SK-N-SH (cell line): ENCODE data around the gene NOP9. TPM values are rescaled to one million over a fixed set of nuclear protein-coding genes. Genes with fewer than 3 reads are reported as not detected.

Experiments used
- CTCF ChIA-PET: fragments of 300-600, 350-600 bp; formaldehyde crosslinking; extraction: SDS; loops from one replicate; lab custom pipeline; 2021; lab: Yijun Ruan, JAX
- POLR2A ChIA-PET: fragments of 350-600 bp; sonication (Branson Sonifier 250); formaldehyde crosslinking; extraction: SDS; loops from one replicate; lab custom pipeline; 2020; ENCODE audit warnings: antibody characterized with exemption, inconsistent platforms; lab: Yijun Ruan, JAX
- DNase-seq: peaks from one replicate; pipeline ENCODE4 v3.0.0; 2012
- H2AFZ ChIP-seq: fragments of 200-600 bp; sonication (generic); 2 replicates; pipeline ENCODE4 v1.8.1; 2016; ENCODE audit warnings: antibody characterized with exemption, mild to moderate bottlenecking, low read depth
- H3F3A ChIP-seq: fragments of 200-600 bp; sonication (generic); replicated peaks from 2 replicates; pipeline ENCODE3; 2016; ENCODE audit warnings: antibody characterized with exemption, mild to moderate bottlenecking; ENCODE audit not compliant: insufficient read depth
- H3K27ac ChIP-seq, 2 experiments: fragments of 200-500 bp in 1 of 2; fragments of 200-600 bp in 1 of 2; sonication (Bioruptor generic) in 1 of 2; sonication (generic), shearing (Covaris generic) in 1 of 2; 2 replicates each; pipeline versions ENCODE4 v1.5.1 to v1.6.1; 2014 to 2016; ENCODE audit warnings: low read depth in 2 of 2, inconsistent platforms in 1 of 2, low read length in 1 of 2, mild to moderate bottlenecking in 1 of 2, mixed read lengths in 1 of 2
- H3K27me3 ChIP-seq: fragments of 200-600 bp; sonication (generic), shearing (Covaris generic); 2 replicates; pipeline ENCODE4 v1.6.1; 2016; ENCODE audit warnings: mixed run types; ENCODE audit not compliant: insufficient read depth
- H3K36me3 ChIP-seq, 2 experiments: fragments of 200-500 bp in 1 of 2; fragments of 200-600 bp in 1 of 2; sonication (Bioruptor generic) in 1 of 2; sonication (generic) in 1 of 2; replicated peaks in 1 of 2; 2 replicates each; pipeline versions ENCODE3 to v1.5.1; 2014 to 2016; ENCODE audit warnings: low read length in 1 of 2, mild to moderate bottlenecking in 1 of 2; ENCODE audit not compliant: insufficient read depth in 2 of 2, control insufficient read depth in 1 of 2
- H3K4me1 ChIP-seq, 2 experiments: fragments of 200-500 bp in 1 of 2; fragments of 200-600 bp in 1 of 2; sonication (Bioruptor generic) in 1 of 2; sonication (generic), shearing (Covaris generic) in 1 of 2; 2 replicates each; pipeline versions ENCODE4 v1.5.1 to v1.6.1; 2014 to 2016; ENCODE audit warnings: low read depth in 1 of 2, low read length in 1 of 2, mixed run types in 1 of 2; ENCODE audit not compliant: insufficient read depth in 2 of 2, control insufficient read depth in 1 of 2
- H3K4me2 ChIP-seq: fragments of 200-600 bp; sonication (generic), shearing (Covaris generic); 2 replicates; pipeline ENCODE4 v1.6.1; 2017; ENCODE audit warnings: mixed run types
- H3K4me3 ChIP-seq, 2 experiments: fragments of 200-500 bp in 1 of 2; fragments of 200-600 bp in 1 of 2; sonication (Bioruptor generic) in 1 of 2; sonication (generic), shearing (Covaris generic) in 1 of 2; 2 replicates each; pipeline versions ENCODE4 v1.5.1 to v1.8.1; 2014 to 2016; ENCODE audit warnings: low read depth in 2 of 2, inconsistent platforms in 1 of 2, low read length in 1 of 2, mild to moderate bottlenecking in 1 of 2, mixed read lengths in 1 of 2, moderate library complexity in 1 of 2
- H3K79me2 ChIP-seq: fragments of 200-600 bp; sonication (generic); 2 replicates; pipeline ENCODE4 v1.8.1; 2017; ENCODE audit warnings: mild to moderate bottlenecking; ENCODE audit not compliant: insufficient read depth
- H3K9ac ChIP-seq: fragments of 200-600 bp; sonication (generic); 2 replicates; pipeline ENCODE4 v1.6.1; 2017; ENCODE audit warnings: mixed run types
- H3K9me2 ChIP-seq: fragments of 200-600 bp; sonication (generic); 2 replicates; pipeline ENCODE4 v1.6.1; 2017; ENCODE audit warnings: mixed run types
- H3K9me3 ChIP-seq: fragments of 200-600 bp; sonication (generic); 2 replicates; pipeline ENCODE4 v1.6.1; 2017; ENCODE audit warnings: mixed run types, mild to moderate bottlenecking, moderate library complexity
- H4K20me1 ChIP-seq: fragments of 200-600 bp; sonication (generic); 2 replicates; pipeline ENCODE4 v1.6.1; 2017; ENCODE audit warnings: mild to moderate bottlenecking, mixed run types; ENCODE audit not compliant: insufficient read depth
- EP300 ChIP-seq, 2 experiments: IDR thresholded peaks; 2 replicates each; pipeline versions ENCODE4 v1.4.0 to v1.6.1; 2012; ENCODE audit warnings: borderline replicate concordance in 1 of 2, low read depth in 1 of 2, low read length in 1 of 2
- FOXJ3 ChIP-seq: sonication (generic); formaldehyde crosslinking; IDR thresholded peaks from 2 replicates; pipeline ENCODE4 v1.5.1; 2020; ENCODE audit warnings: mild to moderate bottlenecking, missing genetic modification reagents
- FOXM1 ChIP-seq: IDR thresholded peaks from 2 replicates; pipeline ENCODE4 v1.4.0; 2012; ENCODE audit warnings: low read depth, mild to moderate bottlenecking
- GABPA ChIP-seq: IDR thresholded peaks from 2 replicates; pipeline ENCODE4 v1.4.0; 2012; ENCODE audit warnings: low read depth, mild to moderate bottlenecking
- JUND ChIP-seq: IDR thresholded peaks from 2 replicates; pipeline ENCODE4 v1.4.0; 2012
- MAX ChIP-seq: IDR thresholded peaks from 2 replicates; pipeline ENCODE4 v1.4.0; 2012; ENCODE audit warnings: low read depth
- NRF1 ChIP-seq: IDR thresholded peaks from 2 replicates; pipeline ENCODE4 v1.6.1; 2012; ENCODE audit warnings: low read depth, mild to moderate bottlenecking, low read length
- PBX3 ChIP-seq: IDR thresholded peaks from 2 replicates; pipeline ENCODE4; 2012
- RAD21 ChIP-seq: IDR thresholded peaks from 2 replicates; pipeline ENCODE4 v1.6.1; 2012; ENCODE audit warnings: mild to moderate bottlenecking, low read length
- RFX5 ChIP-seq: IDR thresholded peaks from 2 replicates; pipeline ENCODE4 v1.6.1; 2012; ENCODE audit warnings: mild to moderate bottlenecking, improper control_type of control experiment, low read length
- RXRA ChIP-seq: IDR thresholded peaks from 2 replicates; pipeline ENCODE4 v1.4.0; 2012; ENCODE audit warnings: low read depth, mild to moderate bottlenecking, borderline replicate concordance
- SIN3A ChIP-seq: IDR thresholded peaks from 2 replicates; pipeline ENCODE4 v1.6.1; 2012; ENCODE audit warnings: low read depth, mild to moderate bottlenecking, low read length, moderate library complexity, borderline replicate concordance
- TCF12 ChIP-seq: IDR thresholded peaks from 2 replicates; pipeline ENCODE4 v1.4.0; 2012
- TEAD4 ChIP-seq: IDR thresholded peaks from 2 replicates; pipeline ENCODE4 v1.4.0; 2012; ENCODE audit warnings: mild to moderate bottlenecking, borderline replicate concordance; ENCODE audit not compliant: insufficient read depth
- YY1 ChIP-seq: IDR thresholded peaks from 2 replicates; pipeline ENCODE4 v1.4.0; 2012; ENCODE audit warnings: low read depth, mild to moderate bottlenecking
- ZBTB33 ChIP-seq: IDR thresholded peaks from 2 replicates; pipeline ENCODE4 v1.4.0; 2012; ENCODE audit warnings: low read depth, borderline replicate concordance
- WGBS: methylation state at CpG from one replicate; pipeline ENCODE4 v1.1.6; 2017; ENCODE audit warnings: low lambda C conversion rate; 5-methylcytosine and 5-hydroxymethylcytosine counted together
- polyA plus RNA-seq, 3 experiments: library from polyadenylated mRNA; depleted of rRNA; stranded (reverse); fragments of >200 nt; gene quantifications; 2 replicates each; pipeline ENCODE4 v1.2.3, GENCODE V29; 2012
- TF ChIP-seq, protein P1 (sequence below): fragments of 150-350 bp; IDR thresholded peaks from 2 replicates; pipeline ENCODE4 v1.6.1; 2017; ENCODE audit warnings: antibody characterized with exemption, low read length, low read depth, borderline replicate concordance
- TF ChIP-seq, protein P2 (sequence below): IDR thresholded peaks from 2 replicates; pipeline ENCODE4 v1.6.1; 2012; ENCODE audit warnings: mild to moderate bottlenecking, low read depth, low read length, moderate library complexity
- TF ChIP-seq, protein P3 (sequence below): IDR thresholded peaks from 2 replicates; pipeline ENCODE4 v1.4.0; 2012; ENCODE audit warnings: low read depth, borderline replicate concordance

NOP9 gene
- polyA plus RNA-seq, 1 of the 3 experiments (the other 2 are of a cell fraction): 11.9 TPM

- H3K36me3 ChIP-seq: peaks cover 0 to 23% of the 10 kb centered on the region in 2 experiments
- DNase-seq: no peak
- no peak overlapping the region for H3K4me3 ChIP-seq
- no peaks in the 10 kb centered on the region for H3K9me2 ChIP-seq
- no peak overlapping the region for H2AFZ ChIP-seq
- CTCF ChIA-PET: interaction anchor here (0.9 to 1.7 kb wide), 3 partner anchors 10 to 44 kb away, joined by 3 to 5 read pairs (median 4); partner anchors contain the start of gene CIDEB
- POLR2A ChIA-PET: no interaction called here
- H4K20me1 ChIP-seq: no peaks in the 10 kb centered on the region
- 95% methylated on average over 5 of the region's 5 CpGs for WGBS
- no peaks in the 10 kb centered on the region for H3K27me3 ChIP-seq
- H3K4me1 ChIP-seq: no peaks in the 10 kb centered on the region
- no peaks in the 10 kb centered on the region for H3K79me2 ChIP-seq
- no peak overlapping the region for H3K4me2 ChIP-seq
- H3K9ac ChIP-seq: no peak overlapping the region
- no peak for TF ChIP-seq ZBTB33
- TF ChIP-seq RFX5: no peak
- no peak for TF ChIP-seq FOXM1
- no peak for TF ChIP-seq FOXJ3 (CRISPR knock-in tag)
- no peak for TF ChIP-seq MAX
- no peak for TF ChIP-seq TEAD4
- no peak for TF ChIP-seq SIN3A
- no peak for TF ChIP-seq NRF1
- TF ChIP-seq, protein P1, sequence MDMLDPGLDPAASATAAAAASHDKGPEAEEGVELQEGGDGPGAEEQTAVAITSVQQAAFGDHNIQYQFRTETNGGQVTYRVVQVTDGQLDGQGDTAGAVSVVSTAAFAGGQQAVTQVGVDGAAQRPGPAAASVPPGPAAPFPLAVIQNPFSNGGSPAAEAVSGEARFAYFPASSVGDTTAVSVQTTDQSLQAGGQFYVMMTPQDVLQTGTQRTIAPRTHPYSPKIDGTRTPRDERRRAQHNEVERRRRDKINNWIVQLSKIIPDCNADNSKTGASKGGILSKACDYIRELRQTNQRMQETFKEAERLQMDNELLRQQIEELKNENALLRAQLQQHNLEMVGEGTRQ: no peak
- TF ChIP-seq, protein P2, sequence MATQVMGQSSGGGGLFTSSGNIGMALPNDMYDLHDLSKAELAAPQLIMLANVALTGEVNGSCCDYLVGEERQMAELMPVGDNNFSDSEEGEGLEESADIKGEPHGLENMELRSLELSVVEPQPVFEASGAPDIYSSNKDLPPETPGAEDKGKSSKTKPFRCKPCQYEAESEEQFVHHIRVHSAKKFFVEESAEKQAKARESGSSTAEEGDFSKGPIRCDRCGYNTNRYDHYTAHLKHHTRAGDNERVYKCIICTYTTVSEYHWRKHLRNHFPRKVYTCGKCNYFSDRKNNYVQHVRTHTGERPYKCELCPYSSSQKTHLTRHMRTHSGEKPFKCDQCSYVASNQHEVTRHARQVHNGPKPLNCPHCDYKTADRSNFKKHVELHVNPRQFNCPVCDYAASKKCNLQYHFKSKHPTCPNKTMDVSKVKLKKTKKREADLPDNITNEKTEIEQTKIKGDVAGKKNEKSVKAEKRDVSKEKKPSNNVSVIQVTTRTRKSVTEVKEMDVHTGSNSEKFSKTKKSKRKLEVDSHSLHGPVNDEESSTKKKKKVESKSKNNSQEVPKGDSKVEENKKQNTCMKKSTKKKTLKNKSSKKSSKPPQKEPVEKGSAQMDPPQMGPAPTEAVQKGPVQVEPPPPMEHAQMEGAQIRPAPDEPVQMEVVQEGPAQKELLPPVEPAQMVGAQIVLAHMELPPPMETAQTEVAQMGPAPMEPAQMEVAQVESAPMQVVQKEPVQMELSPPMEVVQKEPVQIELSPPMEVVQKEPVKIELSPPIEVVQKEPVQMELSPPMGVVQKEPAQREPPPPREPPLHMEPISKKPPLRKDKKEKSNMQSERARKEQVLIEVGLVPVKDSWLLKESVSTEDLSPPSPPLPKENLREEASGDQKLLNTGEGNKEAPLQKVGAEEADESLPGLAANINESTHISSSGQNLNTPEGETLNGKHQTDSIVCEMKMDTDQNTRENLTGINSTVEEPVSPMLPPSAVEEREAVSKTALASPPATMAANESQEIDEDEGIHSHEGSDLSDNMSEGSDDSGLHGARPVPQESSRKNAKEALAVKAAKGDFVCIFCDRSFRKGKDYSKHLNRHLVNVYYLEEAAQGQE: no peak
- TF ChIP-seq JUND: no peak
- TF ChIP-seq, protein P3, sequence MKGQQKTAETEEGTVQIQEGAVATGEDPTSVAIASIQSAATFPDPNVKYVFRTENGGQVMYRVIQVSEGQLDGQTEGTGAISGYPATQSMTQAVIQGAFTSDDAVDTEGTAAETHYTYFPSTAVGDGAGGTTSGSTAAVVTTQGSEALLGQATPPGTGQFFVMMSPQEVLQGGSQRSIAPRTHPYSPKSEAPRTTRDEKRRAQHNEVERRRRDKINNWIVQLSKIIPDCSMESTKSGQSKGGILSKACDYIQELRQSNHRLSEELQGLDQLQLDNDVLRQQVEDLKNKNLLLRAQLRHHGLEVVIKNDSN: no peak
- TF ChIP-seq TCF12: no peak
- TF ChIP-seq RAD21: no peak
- TF ChIP-seq YY1: no peak
- TF ChIP-seq PBX3: no peak
- TF ChIP-seq GABPA: no peak
- TF ChIP-seq EP300 (IDR thresholded peaks at IDR 0.05; ENCODE audit: borderline replicate concordance in 1 of 2, low read depth in 1 of 2, low read length in 1 of 2): no peak
- no peak for TF ChIP-seq RXRA
- TF ChIP-seq, all 33 proteins: peak for 0
- Histone ChIP-seq H3F3A (no peaks in the 10 kb centered on the region), H3K9me3 (no peaks in the 10 kb centered on the region), H3K27ac (no peak overlapping the region)
Observed at GRCh38 chr14:24286996-24287395, 12.7 kb upstream of the NOP9 start.
